Measurements from ENCODE around the gene PACC1. TPM values are rescaled to one million over a fixed set of nuclear protein-coding genes. Genes with fewer than 3 reads are reported as not detected.

Gene PACC1
- total RNA-seq, 1 experiment from 2014 or later, result 37.5 TPM

DNA sequence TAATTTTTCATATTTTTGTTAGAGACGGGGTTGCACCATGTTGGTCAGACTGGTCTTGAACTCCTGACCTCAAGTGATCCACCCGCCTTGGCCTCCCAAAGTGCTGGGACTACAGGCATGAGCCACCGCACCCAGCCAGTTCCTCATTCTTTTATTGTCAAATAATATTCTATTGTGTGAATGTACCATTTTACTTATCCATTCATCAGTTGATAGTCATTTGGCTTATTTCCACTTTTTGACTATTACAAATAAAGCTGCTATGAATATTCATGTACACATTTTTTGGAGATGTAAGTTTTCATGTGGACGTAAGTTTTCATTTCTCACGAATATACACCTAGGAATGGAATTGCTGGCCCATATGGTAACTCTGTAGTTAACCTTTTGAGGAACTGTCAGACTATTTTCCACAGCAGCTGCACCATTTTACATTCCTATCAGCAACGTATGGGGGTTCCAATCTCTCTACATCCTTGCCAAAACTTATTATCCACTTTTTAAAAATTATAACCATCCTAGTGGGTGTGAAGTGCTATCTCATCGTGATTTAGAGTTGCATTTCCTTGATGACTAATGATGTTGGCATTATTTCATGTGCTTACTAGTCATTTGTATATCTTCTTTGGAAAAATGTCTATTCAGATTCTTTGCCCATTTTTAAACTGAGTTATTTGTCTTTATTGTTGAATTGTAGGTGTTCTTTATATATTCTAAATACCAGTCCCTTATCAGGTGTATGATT lies 12.7 kb downstream of the PACC1 start:
- 0 out of 2 replicates have a peak overlapping the region, but pooled peaks have one; percentile 15 for H3K27ac ChIP-seq (ENCODE audit: low read length)
- intact Hi-C loops (cut with micrococcal nuclease), result no loop called here
- no peaks in the 10 kb centered on the region for H3K9me2 ChIP-seq (replicated peaks; ENCODE audit: low read length)
- H3K9me3 ChIP-seq (ENCODE audit: low read length), result peaks cover 6% of the 10 kb centered on the region
- H3K4me2 ChIP-seq (ENCODE audit: low read length), result no peak overlapping the region
- peak; percentile 88 for ATAC-seq
- H3K9ac ChIP-seq (ENCODE audit: low read length), result no peak overlapping the region
- ChIA-PET POLR2A (ENCODE audit: unreplicated experiment) (no interaction called here), CTCF (no interaction called here)
- H4K20me1 ChIP-seq (ENCODE audit: low read length), result no peaks in the 10 kb centered on the region
- peaks cover 15% of the 10 kb centered on the region for H3K4me1 ChIP-seq (ENCODE audit: insufficient read depth, low read length)
- no peak overlapping the region for H3K4me3 ChIP-seq (ENCODE audit: low read length)
- no TSS peak for BruUV-seq (replicated peaks)
- peak; percentile 85 for DNase-seq
- no peaks in the 10 kb centered on the region for H3K27me3 ChIP-seq (ENCODE audit: low read length)
- no peaks in the 10 kb centered on the region; the same call in 1 of the 2 replicates for H3K79me2 ChIP-seq (ENCODE audit: low read length)
- H3F3A ChIP-seq (ENCODE audit: low read length, unreplicated experiment), result no peaks in the 10 kb centered on the region
- H2AFZ ChIP-seq (ENCODE audit: low read length), result no peak overlapping the region
- H3K36me3 ChIP-seq (ENCODE audit: low read depth, low read length), result peaks cover 44% of the 10 kb centered on the region
- no peak for TF ChIP-seq EZH2phosphoT487 (IDR thresholded peaks at IDR 0.05; ENCODE audit: borderline replicate concordance, low read length)
- TF ChIP-seq, protein P1, sequence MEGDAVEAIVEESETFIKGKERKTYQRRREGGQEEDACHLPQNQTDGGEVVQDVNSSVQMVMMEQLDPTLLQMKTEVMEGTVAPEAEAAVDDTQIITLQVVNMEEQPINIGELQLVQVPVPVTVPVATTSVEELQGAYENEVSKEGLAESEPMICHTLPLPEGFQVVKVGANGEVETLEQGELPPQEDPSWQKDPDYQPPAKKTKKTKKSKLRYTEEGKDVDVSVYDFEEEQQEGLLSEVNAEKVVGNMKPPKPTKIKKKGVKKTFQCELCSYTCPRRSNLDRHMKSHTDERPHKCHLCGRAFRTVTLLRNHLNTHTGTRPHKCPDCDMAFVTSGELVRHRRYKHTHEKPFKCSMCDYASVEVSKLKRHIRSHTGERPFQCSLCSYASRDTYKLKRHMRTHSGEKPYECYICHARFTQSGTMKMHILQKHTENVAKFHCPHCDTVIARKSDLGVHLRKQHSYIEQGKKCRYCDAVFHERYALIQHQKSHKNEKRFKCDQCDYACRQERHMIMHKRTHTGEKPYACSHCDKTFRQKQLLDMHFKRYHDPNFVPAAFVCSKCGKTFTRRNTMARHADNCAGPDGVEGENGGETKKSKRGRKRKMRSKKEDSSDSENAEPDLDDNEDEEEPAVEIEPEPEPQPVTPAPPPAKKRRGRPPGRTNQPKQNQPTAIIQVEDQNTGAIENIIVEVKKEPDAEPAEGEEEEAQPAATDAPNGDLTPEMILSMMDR (conservative IDR thresholded peaks at IDR 0.05; ENCODE audit: low read depth, low read length), result no peak
- TF ChIP-seq EZH2 (IDR thresholded peaks at IDR 0.05; ENCODE audit: low read length, unreplicated experiment), result no peak

GRCh38 chr1:212401042-212401441 lies 13.6 kb downstream of the PACC1 start:
- Histone ChIP-seq H3K27me3 (ENCODE audit: low read length) (no peaks in the 10 kb centered on the region), H4K20me1 (ENCODE audit: low read length) (no peaks in the 10 kb centered on the region), H3K27ac (ENCODE audit: low read length) (no peak overlapping the region), H3F3A (ENCODE audit: low read length, unreplicated experiment) (no peaks in the 10 kb centered on the region), H3K9me3 (ENCODE audit: low read length) (peaks cover 12% of the 10 kb centered on the region), H2AFZ (ENCODE audit: low read length) (no peak overlapping the region), H3K4me1 (ENCODE audit: insufficient read depth, low read length) (peaks cover 15% of the 10 kb centered on the region), H3K9me2 (replicated peaks; ENCODE audit: low read length) (no peaks in the 10 kb centered on the region), H3K9ac (ENCODE audit: low read length) (no peak overlapping the region), H3K4me2 (ENCODE audit: low read length) (no peak overlapping the region), H3K4me3 (ENCODE audit: low read length) (no peak overlapping the region), H3K79me2 (ENCODE audit: low read length) (peaks cover 6% of the 10 kb centered on the region; the same call in 1 of the 2 replicates), H3K36me3 (ENCODE audit: low read depth, low read length) (peaks cover 46% of the 10 kb centered on the region)
- TF ChIP-seq EZH2phosphoT487 (IDR thresholded peaks at IDR 0.05; ENCODE audit: borderline replicate concordance, low read length), result no peak
- TF ChIP-seq, protein P1 (conservative IDR thresholded peaks at IDR 0.05; ENCODE audit: low read depth, low read length), result no peak
- no peak for TF ChIP-seq EZH2 (IDR thresholded peaks at IDR 0.05; ENCODE audit: low read length, unreplicated experiment)
- DNase-seq, result no peak
- ChIA-PET CTCF (no interaction called here), POLR2A (ENCODE audit: unreplicated experiment) (no interaction called here)
- intact Hi-C loops (cut with micrococcal nuclease), result no loop called here
- BruUV-seq (replicated peaks), result no TSS peak
- no peak for ATAC-seq

GRCh38 chr1:212397171-212397570 lies 17.5 kb downstream of the PACC1 start:
- Histone ChIP-seq H2AFZ (ENCODE audit: low read length) (no peak overlapping the region), H3F3A (ENCODE audit: low read length, unreplicated experiment) (no peaks in the 10 kb centered on the region), H3K9ac (ENCODE audit: low read length) (no peak overlapping the region), H3K27me3 (ENCODE audit: low read length) (no peaks in the 10 kb centered on the region), H3K9me3 (ENCODE audit: low read length) (peaks cover 12% of the 10 kb centered on the region), H3K4me3 (ENCODE audit: low read length) (no peak overlapping the region), H3K4me2 (ENCODE audit: low read length) (no peak overlapping the region), H3K27ac (ENCODE audit: low read length) (no peak overlapping the region), H3K4me1 (ENCODE audit: insufficient read depth, low read length) (peaks cover 4% of the 10 kb centered on the region), H3K79me2 (ENCODE audit: low read length) (peaks cover 6% of the 10 kb centered on the region; the same call in 1 of the 2 replicates), H3K9me2 (replicated peaks; ENCODE audit: low read length) (no peaks in the 10 kb centered on the region), H4K20me1 (ENCODE audit: low read length) (no peaks in the 10 kb centered on the region), H3K36me3 (ENCODE audit: low read depth, low read length) (peaks cover 39% of the 10 kb centered on the region)
- POLR2A ChIA-PET (ENCODE audit: unreplicated experiment), result no interaction called here
- intact Hi-C loops (cut with micrococcal nuclease), result no loop called here
- CTCF ChIA-PET, result no interaction called here
- DNase-seq (no peak), ATAC-seq (no peak)
- no peak for TF ChIP-seq EZH2 (IDR thresholded peaks at IDR 0.05; ENCODE audit: low read length, unreplicated experiment)
- no peak for TF ChIP-seq EZH2phosphoT487 (IDR thresholded peaks at IDR 0.05; ENCODE audit: borderline replicate concordance, low read length)
- TF ChIP-seq, protein P1 (conservative IDR thresholded peaks at IDR 0.05; ENCODE audit: low read depth, low read length), result no peak
- BruUV-seq (replicated peaks), result no TSS peak
